ENCODE data around the gene RANBP1.

DNA sequence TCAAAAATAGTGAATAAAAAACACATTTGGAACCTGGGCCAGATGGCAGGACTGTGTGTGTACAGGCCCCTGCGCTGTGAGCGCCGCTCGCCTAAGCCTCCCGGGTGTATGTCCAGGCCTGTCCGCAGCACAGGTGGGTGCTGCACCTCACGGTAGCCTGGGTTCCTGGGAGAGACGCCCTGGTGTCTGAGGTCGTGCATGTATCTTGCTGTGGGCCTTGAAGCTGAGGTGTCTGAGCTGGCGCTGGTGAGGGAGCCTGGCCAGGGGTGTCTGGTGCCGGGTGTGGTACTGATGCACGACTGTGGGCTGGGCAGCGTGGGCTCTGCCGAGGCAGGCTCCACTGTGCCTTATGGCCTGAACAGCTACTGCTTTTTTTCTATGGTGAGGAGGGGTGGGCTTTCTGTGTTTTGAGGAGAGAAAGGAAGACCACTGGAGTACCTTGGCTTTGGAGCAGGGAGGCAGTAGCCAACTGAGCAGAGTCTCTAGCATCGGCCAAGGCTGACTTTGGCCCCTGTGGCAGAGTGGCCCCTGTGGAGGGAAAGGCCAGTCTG, 11.5 kb downstream of the RANBP1 start:
- TF ChIP-seq RNF2 (IDR thresholded peaks at IDR 0.05): no peak
- no peak for TF ChIP-seq KAT7 (CRISPR knock-in tag; IDR thresholded peaks at IDR 0.05; ENCODE audit: borderline replicate concordance)
- TF ChIP-seq STAT5B (CRISPR knock-in tag; IDR thresholded peaks at IDR 0.05): no peak
- no peak for TF ChIP-seq ZNF655 (CRISPR knock-in tag; IDR thresholded peaks at IDR 0.05)
- TF ChIP-seq CEBPZ (IDR thresholded peaks at IDR 0.05; ENCODE audit: borderline replicate concordance, low read depth, low read length): no peak
- no peak for TF ChIP-seq NR1H2 (CRISPR knock-in tag; IDR thresholded peaks at IDR 0.05)
- TF ChIP-seq POLR2A (conservative IDR thresholded peaks at IDR 0.05): peak; percentile 87
- no peak for TF ChIP-seq KDM1A (IDR thresholded peaks at IDR 0.05)
- TF ChIP-seq CTCF (IDR thresholded peaks at IDR 0.05 in 2 of 3, conservative IDR thresholded peaks at IDR 0.05 in 1 of 3; ENCODE audit: insufficient read depth in 2 of 3, low read depth in 1 of 3, low read length in 3 of 3): no peak
- no peak for TF ChIP-seq EHMT2 (IDR thresholded peaks at IDR 0.05)
- TF ChIP-seq EP400 (IDR thresholded peaks at IDR 0.05): no peak

Measured in K562 (cell line).